ENCODE measurements around the gene HIBCH.

GRCh38 chr2:190221429-190221828, 98.2 kb downstream of the HIBCH start:
- TF ChIP-seq CTCF (optimal IDR thresholded peaks at IDR 0.05 in 1 of 3, IDR thresholded peaks at IDR 0.05 in 1 of 3, conservative IDR thresholded peaks at IDR 0.05 in 1 of 3; ENCODE audit: extremely low read depth in 1 of 3, insufficient read depth in 2 of 3, low read length in 3 of 3) (no peak), EZH2 (IDR thresholded peaks at IDR 0.05; ENCODE audit: low read length) (no peak)
